ENCODE results near the gene SMNDC1. TPM values are rescaled to one million over a fixed set of nuclear protein-coding genes. Genes with fewer than 3 reads are reported as not detected.
A peak's percentile ranks its signal among the peaks of the same experiment; 100 is the strongest.

SMNDC1 gene
- total RNA-seq, 1 experiment from 2014 or later: 26.9 TPM

DNA sequence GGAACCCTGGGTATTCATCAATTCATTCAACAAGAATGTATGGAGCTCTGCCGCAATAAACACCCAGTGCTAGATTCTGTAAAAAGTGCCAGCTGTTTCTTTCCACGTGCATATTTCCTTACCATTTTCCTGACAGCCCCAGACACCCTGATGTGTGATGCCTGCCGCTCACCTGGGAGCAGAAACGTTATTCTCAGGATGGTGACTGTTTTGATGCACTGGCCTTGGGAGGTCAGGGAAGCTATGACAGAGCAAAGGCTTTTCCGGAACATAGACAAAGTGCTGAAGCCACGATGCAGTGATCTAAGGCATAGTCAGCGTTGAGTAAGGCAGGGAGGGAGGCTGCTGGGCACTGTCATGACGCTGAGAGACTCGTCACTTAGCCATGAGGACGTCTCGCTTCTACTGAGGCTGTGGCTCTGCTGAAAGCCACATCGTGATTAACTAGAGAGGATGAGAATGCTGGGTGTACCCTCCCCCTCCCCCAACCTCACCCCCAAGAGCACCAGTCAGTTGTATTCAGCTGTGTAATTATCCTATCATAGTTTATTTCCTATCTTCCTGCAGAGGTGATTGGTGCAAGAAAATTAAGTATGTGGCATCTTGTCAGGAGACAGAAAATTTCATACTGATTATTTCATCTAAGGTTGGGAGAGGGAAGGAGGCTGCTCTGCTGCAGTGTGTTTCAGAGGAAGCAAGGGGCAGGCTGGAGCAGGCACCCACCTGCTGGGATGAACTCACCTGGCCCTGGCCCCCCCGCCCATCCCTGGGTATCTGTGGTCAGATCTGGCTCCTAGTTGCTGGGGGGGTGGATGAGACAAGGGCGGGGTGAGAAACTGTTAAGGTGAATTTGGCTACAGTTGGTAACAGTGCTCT, 48.8 kb upstream of the SMNDC1 start:
- intact Hi-C loops (cut with micrococcal nuclease; ENCODE audit: unreplicated experiment): loop anchor here (1.0 kb wide), 3 partner anchors 103 to 194 kb away; partner anchors contain the start of gene DUSP5
- peak in 1 of 2 experiments; percentile 77 for DNase-seq
- H3F3A ChIP-seq (ENCODE audit: insufficient read depth, low read depth): peaks cover 26% of the 10 kb centered on the region
- no TSS peak for BruUV-seq (replicated peaks)
- no peak overlapping the region; the same call in 1 of the 2 replicates for H3K4me3 ChIP-seq
- H3K9me2 ChIP-seq (ENCODE audit: insufficient read depth): no peaks in the 10 kb centered on the region
- no peaks in the 10 kb centered on the region for H3K36me3 ChIP-seq (ENCODE audit: low read depth)
- no peaks in the 10 kb centered on the region for H3K27me3 ChIP-seq (ENCODE audit: insufficient read depth, low read depth)
- H3K4me1 ChIP-seq (replicated peaks; ENCODE audit: insufficient read depth): peaks cover 62% of the 10 kb centered on the region
- H3K79me2 ChIP-seq (ENCODE audit: low read depth): no peaks in the 10 kb centered on the region
- no peaks in the 10 kb centered on the region for H4K20me1 ChIP-seq (ENCODE audit: insufficient read depth)
- CTCF ChIA-PET: interaction anchor here (0.6 to 1.5 kb wide), 8 partner anchors 17 to 186 kb away, joined by 3 to 25 read pairs (median 3); no protein-coding TSS in a partner anchor
- H3K9me3 ChIP-seq (ENCODE audit: insufficient read depth, low read depth): no peaks in the 10 kb centered on the region
- POLR2A ChIA-PET (ENCODE audit: unreplicated experiment): no interaction called here
- no peak for TF ChIP-seq CTCF (conservative IDR thresholded peaks at IDR 0.05)
- TF ChIP-seq EZH2 (IDR thresholded peaks at IDR 0.05; ENCODE audit: low read depth): no peak
- H3K27ac ChIP-seq: peak overlapping the region; percentile 95
- H3K4me2 ChIP-seq: peak overlapping the region; percentile 63
- H2AFZ ChIP-seq: no peak overlapping the region; the same call in 1 of the 2 replicates

GRCh38 chr10:110352930-110353243, 48.2 kb upstream of the SMNDC1 start:
- H3K4me3 ChIP-seq: no peak overlapping the region
- no peaks in the 10 kb centered on the region for H3K79me2 ChIP-seq (ENCODE audit: low read depth)
- peak overlapping the region; percentile 95 for H3K27ac ChIP-seq
- no peak overlapping the region for H2AFZ ChIP-seq
- H3K36me3 ChIP-seq (ENCODE audit: low read depth): no peaks in the 10 kb centered on the region
- TF ChIP-seq CTCF (conservative IDR thresholded peaks at IDR 0.05) (no peak), EZH2 (IDR thresholded peaks at IDR 0.05; ENCODE audit: low read depth) (no peak)
- peaks cover 56% of the 10 kb centered on the region for H3K4me1 ChIP-seq (replicated peaks; ENCODE audit: insufficient read depth)
- H3K27me3 ChIP-seq (ENCODE audit: insufficient read depth, low read depth): no peaks in the 10 kb centered on the region
- no peaks in the 10 kb centered on the region for H3K9me3 ChIP-seq (ENCODE audit: insufficient read depth, low read depth)
- no TSS peak for BruUV-seq (replicated peaks)
- intact Hi-C loops (cut with micrococcal nuclease; ENCODE audit: unreplicated experiment): no loop called here
- ChIA-PET POLR2A (ENCODE audit: unreplicated experiment) (no interaction called here), CTCF (no interaction called here)
- H4K20me1 ChIP-seq (ENCODE audit: insufficient read depth): no peaks in the 10 kb centered on the region
- no peaks in the 10 kb centered on the region for H3K9me2 ChIP-seq (ENCODE audit: insufficient read depth)
- H3F3A ChIP-seq (ENCODE audit: insufficient read depth, low read depth): peaks cover 23% of the 10 kb centered on the region
- H3K4me2 ChIP-seq: peak overlapping the region; percentile 63
- DNase-seq: no peak

GRCh38 chr10:110350812-110351211, 46.1 kb upstream of the SMNDC1 start:
- DNase-seq: no peak
- Histone ChIP-seq H2AFZ (no peak overlapping the region), H3F3A (ENCODE audit: insufficient read depth, low read depth) (peaks cover 20% of the 10 kb centered on the region), H3K27me3 (ENCODE audit: insufficient read depth, low read depth) (no peaks in the 10 kb centered on the region), H3K4me1 (replicated peaks; ENCODE audit: insufficient read depth) (peaks cover 38% of the 10 kb centered on the region), H3K9me2 (ENCODE audit: insufficient read depth) (no peaks in the 10 kb centered on the region), H3K9me3 (ENCODE audit: insufficient read depth, low read depth) (no peaks in the 10 kb centered on the region), H3K36me3 (ENCODE audit: low read depth) (no peaks in the 10 kb centered on the region), H3K27ac (no peak overlapping the region), H3K4me3 (no peak overlapping the region), H3K79me2 (ENCODE audit: low read depth) (no peaks in the 10 kb centered on the region), H4K20me1 (ENCODE audit: insufficient read depth) (no peaks in the 10 kb centered on the region), H3K4me2 (no peak overlapping the region)
- no peak for TF ChIP-seq CTCF (conservative IDR thresholded peaks at IDR 0.05)
- TF ChIP-seq EZH2 (IDR thresholded peaks at IDR 0.05; ENCODE audit: low read depth): no peak
- no TSS peak for BruUV-seq (replicated peaks)
- intact Hi-C loops (cut with micrococcal nuclease; ENCODE audit: unreplicated experiment): no loop called here
- POLR2A ChIA-PET (ENCODE audit: unreplicated experiment): interaction anchor here (0.6 kb wide), 1 partner anchor 245 kb away, joined by 6 read pairs; no protein-coding TSS in a partner anchor
- CTCF ChIA-PET: no interaction called here

Data from PC-9 (cell line).